Endodermal cell (in vitro differentiated cells): Measurements from ENCODE around the gene LRP3. TPM values are rescaled to one million over a fixed set of nuclear protein-coding genes. Genes with fewer than 3 reads are reported as not detected.

Experiments
- DNase-seq: peaks from one replicate; pipeline ENCODE4 v3.0.0-alpha.2; 2017
- H3K27ac ChIP-seq: 2 replicates; pipeline ENCODE4 v1.5.1; 2013; ENCODE audit warnings: mild to moderate bottlenecking, low read depth, low read length, moderate library complexity
- H3K27me3 ChIP-seq: 2 replicates; pipeline ENCODE4 v1.6.1; 2013; ENCODE audit warnings: mild to moderate bottlenecking, low read length, moderate library complexity; ENCODE audit not compliant: insufficient read depth, control insufficient read depth, poor library complexity, severe bottlenecking
- H3K36me3 ChIP-seq: 2 replicates; pipeline ENCODE4 v1.7.0; 2013; ENCODE audit warnings: mild to moderate bottlenecking, low read length, moderate library complexity; ENCODE audit not compliant: control insufficient read depth, insufficient read depth
- H3K4me1 ChIP-seq: one replicate; pipeline ENCODE4 v1.7.0; 2013; ENCODE audit warnings: low read length; ENCODE audit not compliant: control insufficient read depth, insufficient read depth
- H3K4me3 ChIP-seq: 2 replicates; pipeline ENCODE4 v1.5.1; 2013; ENCODE audit warnings: mild to moderate bottlenecking, low read length, moderate library complexity
- H3K9ac ChIP-seq: 2 replicates; pipeline ENCODE4 v1.6.1; 2013; ENCODE audit warnings: mild to moderate bottlenecking, low read length, moderate library complexity; ENCODE audit not compliant: poor library complexity, severe bottlenecking; ENCODE audit errors: extremely low read depth
- H3K9me3 ChIP-seq: 2 replicates; pipeline ENCODE4 v1.6.1; 2013; ENCODE audit warnings: mild to moderate bottlenecking, low read length, moderate library complexity; ENCODE audit not compliant: control insufficient read depth
- H3K27ac Mint-ChIP-seq: 2 replicates; pipeline ENCODE4 v1.8.0; 2020; ENCODE audit warnings: mixed read lengths
- H3K27me3 Mint-ChIP-seq: 2 replicates; pipeline ENCODE4 v1.8.0; 2021; ENCODE audit warnings: mild to moderate bottlenecking, mixed read lengths; ENCODE audit not compliant: insufficient read depth
- H3K36me3 Mint-ChIP-seq: 2 replicates; pipeline ENCODE4 v1.8.0; 2020; ENCODE audit warnings: low read depth, mixed read lengths
- H3K4me1 Mint-ChIP-seq: 2 replicates; pipeline ENCODE4 v1.8.0; 2020; ENCODE audit warnings: mixed read lengths
- H3K4me3 Mint-ChIP-seq: 2 replicates; pipeline ENCODE4 v1.8.0; 2020; ENCODE audit warnings: mild to moderate bottlenecking, moderate library complexity, mixed read lengths
- H3K9me3 Mint-ChIP-seq: 2 replicates; pipeline ENCODE4 v1.8.0; 2020; ENCODE audit warnings: mild to moderate bottlenecking, mixed read lengths
- CTCF ChIP-seq: fragments of 200-600 bp; sonication (generic); conservative IDR thresholded peaks from 2 replicates; pipeline ENCODE4 v1.5.0; 2021; ENCODE audit warnings: antibody characterized with exemption, mild to moderate bottlenecking
- WGBS, 2 experiments: methylation state at CpG; one replicate each; pipeline versions ENCODE4 v1.1.5 to v1.1.7; 2013; ENCODE audit warnings: missing lambda C conversion rate in 2 of 2, mixed read lengths in 1 of 2; ENCODE audit not compliant: insufficient coverage in 1 of 2, insufficient read length in 1 of 2; 5-methylcytosine and 5-hydroxymethylcytosine counted together
- total RNA-seq, 2 donors: library from RNA; stranded (reverse); fragmentation: NEBNext Ultra II Directional in 1 of 2; extraction: Animal tissue kit (Norgen Biotek cat#: 25700) in 1 of 2; gene quantifications; 2 replicates in 1 of 2; 3 replicates in 1 of 2; pipeline ENCODE4 v1.2.1, GENCODE V29; 2021

LRP3 gene
- total RNA-seq, 2 donors from 2014 or later, result 21.2 to 34.4 TPM

- no peaks in the 10 kb centered on the region for H3K27me3 Mint-ChIP-seq
- H3K4me3 Mint-ChIP-seq, result no peak overlapping the region
- Histone ChIP-seq H3K27ac (no peak overlapping the region), H3K9me3 (no peaks in the 10 kb centered on the region), H3K4me3 (no peak overlapping the region), H3K4me1 (no peaks in the 10 kb centered on the region), H3K36me3 (no peaks in the 10 kb centered on the region), H3K9ac (no peak overlapping the region), H3K27me3 (no peaks in the 10 kb centered on the region)
- 93 to 95% methylated on average over 18 to 22 of the region's 22 CpGs for WGBS, 2 experiments
- no peaks in the 10 kb centered on the region for H3K36me3 Mint-ChIP-seq
- H3K4me1 Mint-ChIP-seq, result peaks cover 2% of the 10 kb centered on the region
- TF ChIP-seq CTCF, result no peak
- no peaks in the 10 kb centered on the region for H3K9me3 Mint-ChIP-seq
- DNase-seq, result no peak
- no peak overlapping the region for H3K27ac Mint-ChIP-seq
Measured at GRCh38 chr19:33210266-33210940, 16.3 kb downstream of the LRP3 start.

- H3K36me3 Mint-ChIP-seq, result no peaks in the 10 kb centered on the region
- no peak for TF ChIP-seq CTCF
Measured at GRCh38 chr19:33211794-33212435, 17.8 kb downstream of the LRP3 start.

GRCh38 chr19:33212436-33213172 is 18.5 kb downstream of the LRP3 start:
- Histone ChIP-seq H3K27ac (no peak overlapping the region), H3K9ac (no peak overlapping the region), H3K9me3 (no peaks in the 10 kb centered on the region), H3K27me3 (no peaks in the 10 kb centered on the region), H3K4me1 (no peaks in the 10 kb centered on the region), H3K4me3 (no peak overlapping the region), H3K36me3 (no peaks in the 10 kb centered on the region)
- TF ChIP-seq CTCF, result no peak
- no peaks in the 10 kb centered on the region for H3K27me3 Mint-ChIP-seq
- WGBS, 2 experiments, result 89 to 91% methylated on average over 17 to 30 of the region's 30 CpGs
- H3K4me3 Mint-ChIP-seq, result no peak overlapping the region
- no peak overlapping the region for H3K27ac Mint-ChIP-seq
- no peak for DNase-seq
- peaks cover 2% of the 10 kb centered on the region for H3K4me1 Mint-ChIP-seq
- no peaks in the 10 kb centered on the region for H3K9me3 Mint-ChIP-seq
- no peaks in the 10 kb centered on the region for H3K36me3 Mint-ChIP-seq

More at GRCh38 chr19:33211794-33212435, 17.8 kb downstream of the LRP3 start:
- Histone ChIP-seq H3K27me3 (no peaks in the 10 kb centered on the region), H3K36me3 (no peaks in the 10 kb centered on the region), H3K9me3 (no peaks in the 10 kb centered on the region), H3K4me3 (no peak overlapping the region), H3K9ac (no peak overlapping the region), H3K4me1 (no peaks in the 10 kb centered on the region), H3K27ac (no peak overlapping the region)
- no peak for DNase-seq
- no peaks in the 10 kb centered on the region for H3K27me3 Mint-ChIP-seq
- no peak overlapping the region for H3K4me3 Mint-ChIP-seq
- WGBS, 2 experiments, result 86 to 91% methylated on average over 14 to 17 of the region's 17 CpGs
- H3K27ac Mint-ChIP-seq, result no peak overlapping the region
- H3K4me1 Mint-ChIP-seq, result peaks cover 2% of the 10 kb centered on the region
- no peaks in the 10 kb centered on the region for H3K9me3 Mint-ChIP-seq
